ENCODE measurements around the gene SLC13A3. TPM values are rescaled to one million over a fixed set of nuclear protein-coding genes. Genes with fewer than 3 reads are reported as not detected.

SLC13A3 gene
- total and polyA plus RNA-seq, 3 donors from 2014 or later = 3.2 to 9.1 (median 4.1) TPM

- intact Hi-C loops (cut with DNase I; ENCODE audit: low total_unique reads) = no loop called here
- TF ChIP-seq CTCF (IDR thresholded peaks at IDR 0.05) = no peak
- TF ChIP-seq POLR2A (IDR thresholded peaks at IDR 0.05) = no peak
- Histone ChIP-seq H3K27me3 (no peaks in the 10 kb centered on the region), H3K36me3 (ENCODE audit: low read depth, missing control alignments) (no peaks in the 10 kb centered on the region), H3K9me3 (no peaks in the 10 kb centered on the region), H3K27ac (no peak overlapping the region), H3K4me1 (no peaks in the 10 kb centered on the region), H3K4me3 (no peak overlapping the region)
- WGBS, 2 donors = 63 to 73% methylated on average over 2 of the region's 2 CpGs
- no peak for DNase-seq
Observed at GRCh38 chr20:46594725-46595124, 56.5 kb downstream of the SLC13A3 start.

GRCh38 chr20:46592580-46593362, 58.5 kb downstream of the SLC13A3 start:
- intact Hi-C loops (cut with DNase I; ENCODE audit: low total_unique reads) = no loop called here

GRCh38 chr20:46590443-46590842, 60.8 kb downstream of the SLC13A3 start:
- no peak overlapping the region for H3K4me3 ChIP-seq
- intact Hi-C loops (cut with DNase I; ENCODE audit: low total_unique reads) = no loop called here
- H3K27me3 ChIP-seq = no peaks in the 10 kb centered on the region
- DNase-seq = no peak
- no peak overlapping the region for H3K27ac ChIP-seq
- no peaks in the 10 kb centered on the region for H3K4me1 ChIP-seq
- 42 to 47% methylated on average over 1 of the region's 1 CpG for WGBS, 2 donors
- TF ChIP-seq CTCF (IDR thresholded peaks at IDR 0.05) (no peak), POLR2A (IDR thresholded peaks at IDR 0.05) (no peak)
- H3K36me3 ChIP-seq (ENCODE audit: low read depth, missing control alignments) = no peaks in the 10 kb centered on the region
- H3K9me3 ChIP-seq = no peaks in the 10 kb centered on the region

More at GRCh38 chr20:46592580-46593362, 58.5 kb downstream of the SLC13A3 start:
- Histone ChIP-seq H3K27me3 (no peaks in the 10 kb centered on the region), H3K4me3 (no peak overlapping the region), H3K27ac (no peak overlapping the region), H3K4me1 (no peaks in the 10 kb centered on the region), H3K9me3 (no peaks in the 10 kb centered on the region), H3K36me3 (ENCODE audit: low read depth, missing control alignments) (no peaks in the 10 kb centered on the region)
- no peak for DNase-seq
- WGBS, 2 donors = 93 to 96% methylated on average over 4 of the region's 4 CpGs
- TF ChIP-seq CTCF (IDR thresholded peaks at IDR 0.05) = no peak
- no peak for TF ChIP-seq POLR2A (IDR thresholded peaks at IDR 0.05)

GRCh38 chr20:46588532-46589511, 62.4 kb downstream of the SLC13A3 start:
- no peaks in the 10 kb centered on the region for H3K36me3 ChIP-seq (ENCODE audit: low read depth, missing control alignments)
- no peaks in the 10 kb centered on the region for H3K4me1 ChIP-seq
- DNase-seq = no peak
- H3K4me3 ChIP-seq = no peak overlapping the region
- TF ChIP-seq POLR2A (IDR thresholded peaks at IDR 0.05) = no peak
- TF ChIP-seq CTCF (IDR thresholded peaks at IDR 0.05) = no peak
- no peaks in the 10 kb centered on the region for H3K27me3 ChIP-seq
- intact Hi-C loops (cut with DNase I; ENCODE audit: low total_unique reads) = no loop called here
- 82 to 86% methylated on average over 14 of the region's 14 CpGs for WGBS, 2 donors
- no peak overlapping the region for H3K27ac ChIP-seq
- H3K9me3 ChIP-seq = no peaks in the 10 kb centered on the region
